Fibroblast of mammary gland (primary cell): ENCODE data around the gene SHCBP1L.

Experiments
- DNase-seq: peaks from one replicate; pipeline ENCODE4 v3.0.0-alpha.2; 2010; ENCODE audit warnings: low read depth
- H3K4me3 ChIP-seq: 2 replicates; pipeline ENCODE4 v1.5.1; 2011; ENCODE audit warnings: low read depth, mild to moderate bottlenecking, low read length, moderate library complexity; ENCODE audit not compliant: control insufficient read depth
- TF ChIP-seq, protein P1 (sequence below): conservative IDR thresholded peaks from 2 replicates; pipeline ENCODE4 v1.5.1; 2011; ENCODE audit warnings: low read depth, low read length, inconsistent platforms; ENCODE audit not compliant: control insufficient read depth, insufficient read depth

SHCBP1L gene

DNA sequence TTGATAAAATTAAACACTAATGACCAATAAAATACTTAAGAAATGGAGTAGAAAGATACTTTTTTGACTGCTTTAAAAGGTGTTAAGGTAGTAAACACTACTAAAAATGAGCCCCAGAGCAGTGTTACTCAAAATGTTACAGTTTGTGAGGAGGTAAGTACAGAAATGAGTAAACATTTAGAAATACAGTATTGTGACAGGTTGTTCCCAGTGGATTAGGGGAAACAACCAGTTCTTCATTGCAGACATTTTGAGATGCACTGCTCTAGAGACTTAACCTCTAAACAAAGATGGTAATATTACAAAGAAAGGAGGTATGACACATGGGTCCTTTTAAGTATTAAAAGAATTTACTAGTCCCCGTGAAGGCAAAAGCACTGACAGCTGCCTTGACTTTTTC is 101.1 kb downstream of the SHCBP1L start:
- no peak for DNase-seq
- TF ChIP-seq, protein P1, sequence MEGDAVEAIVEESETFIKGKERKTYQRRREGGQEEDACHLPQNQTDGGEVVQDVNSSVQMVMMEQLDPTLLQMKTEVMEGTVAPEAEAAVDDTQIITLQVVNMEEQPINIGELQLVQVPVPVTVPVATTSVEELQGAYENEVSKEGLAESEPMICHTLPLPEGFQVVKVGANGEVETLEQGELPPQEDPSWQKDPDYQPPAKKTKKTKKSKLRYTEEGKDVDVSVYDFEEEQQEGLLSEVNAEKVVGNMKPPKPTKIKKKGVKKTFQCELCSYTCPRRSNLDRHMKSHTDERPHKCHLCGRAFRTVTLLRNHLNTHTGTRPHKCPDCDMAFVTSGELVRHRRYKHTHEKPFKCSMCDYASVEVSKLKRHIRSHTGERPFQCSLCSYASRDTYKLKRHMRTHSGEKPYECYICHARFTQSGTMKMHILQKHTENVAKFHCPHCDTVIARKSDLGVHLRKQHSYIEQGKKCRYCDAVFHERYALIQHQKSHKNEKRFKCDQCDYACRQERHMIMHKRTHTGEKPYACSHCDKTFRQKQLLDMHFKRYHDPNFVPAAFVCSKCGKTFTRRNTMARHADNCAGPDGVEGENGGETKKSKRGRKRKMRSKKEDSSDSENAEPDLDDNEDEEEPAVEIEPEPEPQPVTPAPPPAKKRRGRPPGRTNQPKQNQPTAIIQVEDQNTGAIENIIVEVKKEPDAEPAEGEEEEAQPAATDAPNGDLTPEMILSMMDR, result no peak

DNA sequence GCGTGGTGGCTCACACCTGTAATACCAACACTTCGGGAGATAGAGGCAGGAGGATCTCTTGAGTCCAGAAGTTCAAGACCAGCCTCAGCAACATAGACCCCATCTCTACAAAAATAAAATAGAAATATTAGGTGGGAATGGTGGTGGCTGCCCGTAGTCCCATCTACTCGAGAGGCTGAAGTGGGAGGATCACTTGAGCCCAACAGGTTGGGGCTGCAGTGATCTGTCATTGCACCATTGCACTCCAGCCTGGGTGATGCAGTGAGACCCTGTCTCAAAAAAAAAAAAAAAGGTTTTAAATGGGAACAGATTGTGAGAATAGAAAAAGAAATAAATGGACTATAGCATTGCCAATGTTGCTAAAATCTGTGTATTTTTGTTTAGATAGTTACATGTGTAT is 102.6 kb downstream of the SHCBP1L start:
- DNase-seq, result no peak
- TF ChIP-seq, protein P1, result no peak
- H3K4me3 ChIP-seq, result no peak overlapping the region

More for the DNA sequence above, 101.1 kb downstream of the SHCBP1L start:
- H3K4me3 ChIP-seq, result no peak overlapping the region
